WTC11 (cell line): ENCODE results near the gene PYY. TPM values are rescaled to one million over a fixed set of nuclear protein-coding genes. Genes with fewer than 3 reads are reported as not detected.

Source experiments
- ATAC-seq: fragments of 200-7000 bp; cut with Tn5 transposase; 2 replicates; pipeline ENCODE4 v1.10.0; 2021; ENCODE audit warnings: mild to moderate bottlenecking, moderate library complexity
- CTCF ChIA-PET: fragments of 300-600 bp; sonication (Branson Sonifier 250); formaldehyde crosslinking; loops from one replicate; lab custom pipeline; 2021; ENCODE audit warnings: antibody characterized with exemption; lab: Charles Lee
- POLR2A ChIA-PET: fragments of 350-600 bp; sonication (Branson Sonifier 250); formaldehyde crosslinking; loops from one replicate; lab custom pipeline; 2021; ENCODE audit warnings: antibody characterized with exemption; lab: Charles Lee
- DNase-seq: peaks from one replicate; pipeline ENCODE4 v3.0.0; 2021; ENCODE audit warnings: low spot score
- H3K27ac Mint-ChIP-seq: 2 replicates; pipeline ENCODE4 v1.8.0; 2021; ENCODE audit warnings: mixed read lengths
- H3K27me3 Mint-ChIP-seq: 2 replicates; pipeline ENCODE4 v1.8.0; 2021; ENCODE audit warnings: low read depth, mild to moderate bottlenecking, moderate library complexity, mixed read lengths
- H3K36me3 Mint-ChIP-seq: 2 replicates; pipeline ENCODE4 v1.8.0; 2021; ENCODE audit warnings: mixed read lengths
- H3K4me1 Mint-ChIP-seq: 2 replicates; pipeline ENCODE4 v1.8.0; 2022; ENCODE audit warnings: mixed read lengths
- H3K4me3 Mint-ChIP-seq: 2 replicates; pipeline ENCODE4 v1.8.0; 2021; ENCODE audit warnings: mild to moderate bottlenecking, moderate library complexity, mixed read lengths
- H3K9me3 Mint-ChIP-seq: 2 replicates; pipeline ENCODE4 v1.8.0; 2021; ENCODE audit warnings: mixed read lengths
- CREB1 ChIP-seq: sonication (generic); formaldehyde crosslinking; IDR thresholded peaks from 2 replicates; pipeline ENCODE4 v1.8.0; 2023; ENCODE audit warnings: mild to moderate bottlenecking, missing genetic modification reagents
- ELF4 ChIP-seq: sonication (generic); formaldehyde crosslinking; IDR thresholded peaks from 2 replicates; pipeline ENCODE4 v1.8.1; 2022; ENCODE audit warnings: low read depth, mild to moderate bottlenecking, moderate library complexity, missing genetic modification reagents
- ESRRA ChIP-seq: sonication (generic); formaldehyde crosslinking; IDR thresholded peaks from 2 replicates; pipeline ENCODE4 v1.8.1; 2022; ENCODE audit warnings: mild to moderate bottlenecking, missing genetic modification reagents, borderline replicate concordance
- ETV6 ChIP-seq: sonication (generic); formaldehyde crosslinking; IDR thresholded peaks from 2 replicates; pipeline ENCODE4 v1.8.1; 2022; ENCODE audit warnings: mild to moderate bottlenecking, missing genetic modification reagents
- FOXJ3 ChIP-seq: sonication (generic); formaldehyde crosslinking; IDR thresholded peaks from 2 replicates; pipeline ENCODE4 v1.9.0; 2021; ENCODE audit warnings: missing genetic modification reagents, mild to moderate bottlenecking, borderline replicate concordance
- FOXP1 ChIP-seq: sonication (generic); formaldehyde crosslinking; IDR thresholded peaks from 2 replicates; pipeline ENCODE4 v1.8.0; 2022; ENCODE audit warnings: missing genetic modification reagents, mild to moderate bottlenecking, moderate library complexity, borderline replicate concordance
- GABPB1 ChIP-seq: sonication (generic); formaldehyde crosslinking; IDR thresholded peaks from 2 replicates; pipeline ENCODE4 v1.8.1; 2023; ENCODE audit warnings: mild to moderate bottlenecking, missing genetic modification reagents
- GRHL2 ChIP-seq: fragments of 250-450 bp; sonication (Bioruptor Pico); IDR thresholded peaks from 2 replicates; pipeline ENCODE4 v1.8.0; 2022; ENCODE audit warnings: mild to moderate bottlenecking, moderate library complexity; ENCODE audit not compliant: insufficient replicate concordance, severe bottlenecking
- MYBL2 ChIP-seq: sonication (generic); formaldehyde crosslinking; IDR thresholded peaks from 2 replicates; pipeline ENCODE4 v1.8.1; 2023; ENCODE audit warnings: mild to moderate bottlenecking, moderate library complexity, missing genetic modification reagents
- NR1H2 ChIP-seq: sonication (generic); formaldehyde crosslinking; IDR thresholded peaks from 2 replicates; pipeline ENCODE4 v1.9.0; 2021; ENCODE audit warnings: mild to moderate bottlenecking, moderate library complexity, missing genetic modification reagents
- NR2C2 ChIP-seq: sonication (generic); formaldehyde crosslinking; IDR thresholded peaks from 2 replicates; pipeline ENCODE4 v1.8.0; 2022; ENCODE audit warnings: mild to moderate bottlenecking, missing genetic modification reagents
- NR3C1 ChIP-seq: sonication (generic); formaldehyde crosslinking; conservative IDR thresholded peaks from 2 replicates; pipeline ENCODE4 v1.8.1; 2023; ENCODE audit warnings: low read depth, mild to moderate bottlenecking, missing genetic modification reagents
- SP1 ChIP-seq: sonication (generic); formaldehyde crosslinking; conservative IDR thresholded peaks from 2 replicates; pipeline ENCODE4 v1.8.1; 2022; ENCODE audit warnings: missing genetic modification reagents
- TCF7 ChIP-seq: sonication (generic); formaldehyde crosslinking; IDR thresholded peaks from 2 replicates; pipeline ENCODE4 v1.8.0; 2022; ENCODE audit warnings: mild to moderate bottlenecking, low read depth, missing genetic modification reagents, moderate library complexity
- TEAD4 ChIP-seq: sonication (generic); formaldehyde crosslinking; IDR thresholded peaks from 2 replicates; pipeline ENCODE4 v1.8.0; 2022; ENCODE audit warnings: mild to moderate bottlenecking, missing genetic modification reagents
- ZBTB21 ChIP-seq: sonication (generic); formaldehyde crosslinking; IDR thresholded peaks from 2 replicates; pipeline ENCODE4 v1.8.1; 2023; ENCODE audit warnings: mild to moderate bottlenecking, missing genetic modification reagents, borderline replicate concordance
- ZNF232 ChIP-seq: sonication (generic); formaldehyde crosslinking; IDR thresholded peaks from 2 replicates; pipeline ENCODE4 v1.8.0; 2022; ENCODE audit warnings: mild to moderate bottlenecking, missing genetic modification reagents
- total RNA-seq: library from RNA; stranded (reverse); gene quantifications from 3 replicates; pipeline ENCODE4 v1.2.3, GENCODE V29; 2021
- TF ChIP-seq, protein P1 (sequence below): sonication (generic); formaldehyde crosslinking; IDR thresholded peaks from 2 replicates; pipeline ENCODE4 v1.8.1; 2022; ENCODE audit warnings: mild to moderate bottlenecking, moderate library complexity, missing genetic modification reagents
- TF ChIP-seq, protein P2 (sequence below): sonication (generic); formaldehyde crosslinking; IDR thresholded peaks from 2 replicates; pipeline ENCODE4 v1.8.0; 2022; ENCODE audit warnings: mild to moderate bottlenecking, missing genetic modification reagents
- TF ChIP-seq, protein P3 (sequence below): fragments of 250-450 bp; sonication (Bioruptor Pico); IDR thresholded peaks from 2 replicates; pipeline ENCODE4 v1.9.0; 2021; ENCODE audit warnings: moderate library complexity, mild to moderate bottlenecking, inconsistent platforms, borderline replicate concordance
- TF ChIP-seq, protein P4 (sequence below): sonication (generic); formaldehyde crosslinking; IDR thresholded peaks from 2 replicates; pipeline ENCODE4 v1.8.1; 2023; ENCODE audit warnings: mild to moderate bottlenecking, missing genetic modification reagents
- TF ChIP-seq, protein P5 (sequence below): sonication (generic); formaldehyde crosslinking; IDR thresholded peaks from 2 replicates; pipeline ENCODE4 v1.8.0; 2022; ENCODE audit warnings: mild to moderate bottlenecking, missing genetic modification reagents
- TF ChIP-seq, protein P6 (sequence below): sonication (generic); formaldehyde crosslinking; IDR thresholded peaks from 2 replicates; pipeline ENCODE4 v1.8.0; 2022; ENCODE audit warnings: missing genetic modification reagents
- TF ChIP-seq, protein P7 (sequence below): sonication (generic); formaldehyde crosslinking; IDR thresholded peaks from 2 replicates; pipeline ENCODE4 v1.8.1; 2023; ENCODE audit warnings: mild to moderate bottlenecking, missing genetic modification reagents

PYY gene
- total RNA-seq, 1 experiment from 2014 or later: 0.72 TPM

DNA sequence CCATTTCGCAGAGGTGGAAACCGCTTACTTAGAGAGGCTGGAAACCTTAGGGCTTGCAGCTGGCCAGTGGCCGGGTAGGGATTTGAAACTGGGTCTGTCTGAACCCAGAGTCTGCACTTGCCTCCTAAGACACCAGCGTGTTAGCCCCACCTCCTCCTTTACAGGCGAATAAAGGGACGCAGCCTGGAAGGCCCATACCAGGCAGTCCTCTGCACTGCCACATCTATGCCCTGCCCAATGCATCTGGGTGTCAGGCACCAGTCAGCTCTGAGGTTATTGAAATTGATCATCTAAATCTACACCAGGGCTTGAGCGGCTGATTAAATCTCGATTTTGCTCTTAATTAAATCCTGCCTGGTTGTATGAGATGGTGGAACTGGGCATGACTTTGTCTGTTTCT is 30.8 kb upstream of the PYY start (continued):
- TF ChIP-seq ELF4 (CRISPR knock-in tag) (no peak), ZNF232 (CRISPR knock-in tag) (no peak), TEAD4 (no peak)
- TF ChIP-seq, protein P1, sequence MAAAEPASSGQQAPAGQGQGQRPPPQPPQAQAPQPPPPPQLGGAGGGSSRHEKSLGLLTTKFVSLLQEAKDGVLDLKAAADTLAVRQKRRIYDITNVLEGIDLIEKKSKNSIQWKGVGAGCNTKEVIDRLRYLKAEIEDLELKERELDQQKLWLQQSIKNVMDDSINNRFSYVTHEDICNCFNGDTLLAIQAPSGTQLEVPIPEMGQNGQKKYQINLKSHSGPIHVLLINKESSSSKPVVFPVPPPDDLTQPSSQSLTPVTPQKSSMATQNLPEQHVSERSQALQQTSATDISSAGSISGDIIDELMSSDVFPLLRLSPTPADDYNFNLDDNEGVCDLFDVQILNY (CRISPR knock-in tag): no peak

DNA sequence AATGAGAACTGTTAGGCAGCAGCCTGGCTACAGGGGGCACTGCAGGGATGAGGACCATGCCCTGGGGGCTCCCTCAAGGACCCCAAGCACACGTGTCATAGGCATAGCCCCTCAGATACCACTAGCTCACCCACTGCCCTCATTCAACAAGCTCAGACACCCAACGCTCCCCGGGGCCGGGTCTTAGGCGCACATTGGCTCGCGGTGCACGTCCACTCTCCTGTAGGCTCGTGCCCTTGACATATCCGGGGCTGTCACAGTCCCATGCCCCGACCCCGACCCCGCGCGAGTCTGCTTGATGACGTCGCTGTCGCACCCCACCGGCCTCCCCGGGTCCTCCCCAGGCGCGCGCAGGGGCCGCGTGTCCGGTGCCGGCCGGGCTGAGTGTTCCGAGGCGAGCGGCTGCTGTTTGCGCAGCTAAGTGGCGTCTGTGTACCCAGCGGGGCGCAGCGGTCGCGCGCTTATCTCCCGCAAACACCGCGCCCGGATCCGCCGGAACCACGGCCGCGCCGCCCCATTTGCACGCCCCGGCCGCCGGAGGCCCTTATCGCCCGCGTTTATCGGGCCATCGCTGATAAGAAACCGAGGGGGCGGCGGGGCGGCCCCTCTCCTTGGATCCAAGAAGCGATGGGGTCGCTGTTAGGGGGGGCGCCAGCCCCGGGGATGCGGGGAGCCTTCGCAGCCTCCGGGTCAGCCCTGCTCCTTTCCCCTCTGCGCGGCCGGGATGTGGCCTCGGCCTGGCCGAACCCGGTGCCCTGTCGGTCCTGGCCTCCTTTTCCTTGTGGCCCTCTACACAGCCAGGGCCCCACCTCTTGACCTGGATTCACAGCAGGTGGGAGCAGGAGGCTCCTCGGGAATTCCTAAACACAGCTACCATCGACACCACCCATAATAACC is 30.0 kb upstream of the PYY start:
- Mint-ChIP-seq H3K4me1 (peaks cover 4% of the 10 kb centered on the region; the same call in 1 of the 2 replicates), H3K4me3 (peak overlapping the region; percentile 69), H3K9me3 (no peaks in the 10 kb centered on the region), H3K27me3 (peaks cover 24% of the 10 kb centered on the region), H3K36me3 (no peaks in the 10 kb centered on the region), H3K27ac (no peak overlapping the region)
- CTCF ChIA-PET: interaction anchor here (0.6 to 3.1 kb wide), 31 partner anchors 9 to 1321 kb away, joined by 3 to 58 read pairs (median 5); partner anchors contain the start of genes CD300LG, GRN, NAGS and PYY
- peak; percentile 65 for DNase-seq
- POLR2A ChIA-PET: interaction anchor here (0.6 to 1.8 kb wide), 3 partner anchors 10 to 38 kb away, joined by 3 to 4 read pairs (median 4); partner anchors contain the start of gene PYY
- peak; percentile 75 for ATAC-seq
- peak; percentile 74 for TF ChIP-seq SP1 (CRISPR knock-in tag)
- TF ChIP-seq ETV6 (CRISPR knock-in tag): peak; percentile 53; the same call in 1 of the 2 replicates
- no peak for TF ChIP-seq NR2C2 (CRISPR knock-in tag)
- TF ChIP-seq, protein P2, sequence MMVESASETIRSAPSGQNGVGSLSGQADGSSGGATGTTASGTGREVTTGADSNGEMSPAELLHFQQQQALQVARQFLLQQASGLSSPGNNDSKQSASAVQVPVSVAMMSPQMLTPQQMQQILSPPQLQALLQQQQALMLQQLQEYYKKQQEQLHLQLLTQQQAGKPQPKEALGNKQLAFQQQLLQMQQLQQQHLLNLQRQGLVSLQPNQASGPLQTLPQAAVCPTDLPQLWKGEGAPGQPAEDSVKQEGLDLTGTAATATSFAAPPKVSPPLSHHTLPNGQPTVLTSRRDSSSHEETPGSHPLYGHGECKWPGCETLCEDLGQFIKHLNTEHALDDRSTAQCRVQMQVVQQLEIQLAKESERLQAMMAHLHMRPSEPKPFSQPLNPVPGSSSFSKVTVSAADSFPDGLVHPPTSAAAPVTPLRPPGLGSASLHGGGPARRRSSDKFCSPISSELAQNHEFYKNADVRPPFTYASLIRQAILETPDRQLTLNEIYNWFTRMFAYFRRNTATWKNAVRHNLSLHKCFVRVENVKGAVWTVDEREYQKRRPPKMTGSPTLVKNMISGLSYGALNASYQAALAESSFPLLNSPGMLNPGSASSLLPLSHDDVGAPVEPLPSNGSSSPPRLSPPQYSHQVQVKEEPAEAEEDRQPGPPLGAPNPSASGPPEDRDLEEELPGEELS (CRISPR knock-in tag): no peak; the same call in 1 of the 2 replicates
- TF ChIP-seq MYBL2 (CRISPR knock-in tag): peak; percentile 46; the same call in 1 of the 2 replicates
- TF ChIP-seq, protein P3, sequence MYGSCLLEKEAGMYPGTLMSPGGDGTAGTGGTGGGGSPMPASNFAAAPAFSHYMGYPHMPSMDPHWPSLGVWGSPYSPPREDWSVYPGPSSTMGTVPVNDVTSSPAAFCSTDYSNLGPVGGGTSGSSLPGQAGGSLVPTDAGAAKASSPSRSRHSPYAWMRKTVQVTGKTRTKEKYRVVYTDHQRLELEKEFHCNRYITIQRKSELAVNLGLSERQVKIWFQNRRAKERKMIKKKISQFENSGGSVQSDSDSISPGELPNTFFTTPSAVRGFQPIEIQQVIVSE: no peak
- TF ChIP-seq, protein P4, sequence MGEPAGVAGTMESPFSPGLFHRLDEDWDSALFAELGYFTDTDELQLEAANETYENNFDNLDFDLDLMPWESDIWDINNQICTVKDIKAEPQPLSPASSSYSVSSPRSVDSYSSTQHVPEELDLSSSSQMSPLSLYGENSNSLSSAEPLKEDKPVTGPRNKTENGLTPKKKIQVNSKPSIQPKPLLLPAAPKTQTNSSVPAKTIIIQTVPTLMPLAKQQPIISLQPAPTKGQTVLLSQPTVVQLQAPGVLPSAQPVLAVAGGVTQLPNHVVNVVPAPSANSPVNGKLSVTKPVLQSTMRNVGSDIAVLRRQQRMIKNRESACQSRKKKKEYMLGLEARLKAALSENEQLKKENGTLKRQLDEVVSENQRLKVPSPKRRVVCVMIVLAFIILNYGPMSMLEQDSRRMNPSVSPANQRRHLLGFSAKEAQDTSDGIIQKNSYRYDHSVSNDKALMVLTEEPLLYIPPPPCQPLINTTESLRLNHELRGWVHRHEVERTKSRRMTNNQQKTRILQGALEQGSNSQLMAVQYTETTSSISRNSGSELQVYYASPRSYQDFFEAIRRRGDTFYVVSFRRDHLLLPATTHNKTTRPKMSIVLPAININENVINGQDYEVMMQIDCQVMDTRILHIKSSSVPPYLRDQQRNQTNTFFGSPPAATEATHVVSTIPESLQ: no peak
- no peak for TF ChIP-seq NR1H2 (CRISPR knock-in tag)
- TF ChIP-seq ZBTB21 (CRISPR knock-in tag): no peak
- TF ChIP-seq, protein P5, sequence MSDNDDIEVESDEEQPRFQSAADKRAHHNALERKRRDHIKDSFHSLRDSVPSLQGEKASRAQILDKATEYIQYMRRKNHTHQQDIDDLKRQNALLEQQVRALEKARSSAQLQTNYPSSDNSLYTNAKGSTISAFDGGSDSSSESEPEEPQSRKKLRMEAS (CRISPR knock-in tag): peak; percentile 88
- peak; percentile 36; the same call in 1 of the 2 replicates for TF ChIP-seq ESRRA (CRISPR knock-in tag)
- TF ChIP-seq, protein P6, sequence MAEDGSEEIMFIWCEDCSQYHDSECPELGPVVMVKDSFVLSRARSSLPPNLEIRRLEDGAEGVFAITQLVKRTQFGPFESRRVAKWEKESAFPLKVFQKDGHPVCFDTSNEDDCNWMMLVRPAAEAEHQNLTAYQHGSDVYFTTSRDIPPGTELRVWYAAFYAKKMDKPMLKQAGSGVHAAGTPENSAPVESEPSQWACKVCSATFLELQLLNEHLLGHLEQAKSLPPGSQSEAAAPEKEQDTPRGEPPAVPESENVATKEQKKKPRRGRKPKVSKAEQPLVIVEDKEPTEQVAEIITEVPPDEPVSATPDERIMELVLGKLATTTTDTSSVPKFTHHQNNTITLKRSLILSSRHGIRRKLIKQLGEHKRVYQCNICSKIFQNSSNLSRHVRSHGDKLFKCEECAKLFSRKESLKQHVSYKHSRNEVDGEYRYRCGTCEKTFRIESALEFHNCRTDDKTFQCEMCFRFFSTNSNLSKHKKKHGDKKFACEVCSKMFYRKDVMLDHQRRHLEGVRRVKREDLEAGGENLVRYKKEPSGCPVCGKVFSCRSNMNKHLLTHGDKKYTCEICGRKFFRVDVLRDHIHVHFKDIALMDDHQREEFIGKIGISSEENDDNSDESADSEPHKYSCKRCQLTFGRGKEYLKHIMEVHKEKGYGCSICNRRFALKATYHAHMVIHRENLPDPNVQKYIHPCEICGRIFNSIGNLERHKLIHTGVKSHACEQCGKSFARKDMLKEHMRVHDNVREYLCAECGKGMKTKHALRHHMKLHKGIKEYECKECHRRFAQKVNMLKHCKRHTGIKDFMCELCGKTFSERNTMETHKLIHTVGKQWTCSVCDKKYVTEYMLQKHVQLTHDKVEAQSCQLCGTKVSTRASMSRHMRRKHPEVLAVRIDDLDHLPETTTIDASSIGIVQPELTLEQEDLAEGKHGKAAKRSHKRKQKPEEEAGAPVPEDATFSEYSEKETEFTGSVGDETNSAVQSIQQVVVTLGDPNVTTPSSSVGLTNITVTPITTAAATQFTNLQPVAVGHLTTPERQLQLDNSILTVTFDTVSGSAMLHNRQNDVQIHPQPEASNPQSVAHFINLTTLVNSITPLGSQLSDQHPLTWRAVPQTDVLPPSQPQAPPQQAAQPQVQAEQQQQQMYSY: peak; percentile 94
- TF ChIP-seq FOXJ3 (CRISPR knock-in tag): no peak
- TF ChIP-seq, protein P7, sequence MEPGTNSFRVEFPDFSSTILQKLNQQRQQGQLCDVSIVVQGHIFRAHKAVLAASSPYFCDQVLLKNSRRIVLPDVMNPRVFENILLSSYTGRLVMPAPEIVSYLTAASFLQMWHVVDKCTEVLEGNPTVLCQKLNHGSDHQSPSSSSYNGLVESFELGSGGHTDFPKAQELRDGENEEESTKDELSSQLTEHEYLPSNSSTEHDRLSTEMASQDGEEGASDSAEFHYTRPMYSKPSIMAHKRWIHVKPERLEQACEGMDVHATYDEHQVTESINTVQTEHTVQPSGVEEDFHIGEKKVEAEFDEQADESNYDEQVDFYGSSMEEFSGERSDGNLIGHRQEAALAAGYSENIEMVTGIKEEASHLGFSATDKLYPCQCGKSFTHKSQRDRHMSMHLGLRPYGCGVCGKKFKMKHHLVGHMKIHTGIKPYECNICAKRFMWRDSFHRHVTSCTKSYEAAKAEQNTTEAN (CRISPR knock-in tag): peak; percentile 83; the same call in 1 of the 2 replicates
- no peak for TF ChIP-seq GRHL2 (CRISPR knock-in tag)
- peak; percentile 86 for TF ChIP-seq GABPB1 (CRISPR knock-in tag)
- TF ChIP-seq CREB1 (CRISPR knock-in tag): no peak
- TF ChIP-seq FOXP1 (CRISPR knock-in tag): peak; percentile 59
- TF ChIP-seq ELF4 (CRISPR knock-in tag): no peak
- no peak for TF ChIP-seq NR3C1 (CRISPR knock-in tag)
- 0 out of 2 replicates have a peak, but pooled peaks have one; percentile 31 for TF ChIP-seq TCF7
